Neural cell (in vitro differentiated cells): ENCODE measurements around the gene GSC2. TPM values are rescaled to one million over a fixed set of nuclear protein-coding genes. Genes with fewer than 3 reads are reported as not detected.

Experiments used
- H2AFZ ChIP-seq: fragments of 200-600, 300-800 bp; sonication (generic), shearing (Covaris generic); 2 replicates; pipeline ENCODE4 v1.6.0; 2014; ENCODE audit warnings: low read depth, mild to moderate bottlenecking, antibody characterized with exemption, low read length, moderate library complexity
- H3F3A ChIP-seq: fragments of 200-600 bp; shearing (Covaris generic); 2 replicates; pipeline ENCODE4 v1.6.1; 2016; ENCODE audit warnings: mild to moderate bottlenecking, moderate library complexity, mixed read lengths, antibody characterized with exemption, low read length; ENCODE audit not compliant: insufficient read depth, poor library complexity, severe bottlenecking
- H3K27ac ChIP-seq: fragments of 200-600, 300-800 bp; sonication (generic), shearing (Covaris generic); 2 replicates; pipeline ENCODE4 v1.5.1; 2014; ENCODE audit warnings: mild to moderate bottlenecking, low read length, moderate library complexity
- H3K27me3 ChIP-seq: fragments of 300-800, 200-600 bp; sonication (generic), shearing (Covaris generic); 2 replicates; pipeline ENCODE4 v1.6.0; 2014; ENCODE audit warnings: mild to moderate bottlenecking, low read depth, low read length, moderate library complexity; ENCODE audit not compliant: insufficient read depth
- H3K36me3 ChIP-seq: fragments of 300-800, 200-600 bp; sonication (generic), shearing (Covaris generic); 2 replicates; pipeline ENCODE4 v1.5.1; 2014; ENCODE audit warnings: mild to moderate bottlenecking, antibody characterized with exemption, low read length, moderate library complexity; ENCODE audit not compliant: insufficient read depth
- H3K4me2 ChIP-seq: fragments of 300-800, 200-600 bp; sonication (generic), shearing (Covaris generic); 2 replicates; pipeline ENCODE4 v1.6.0; 2014; ENCODE audit warnings: mild to moderate bottlenecking, low read length
- H3K4me3 ChIP-seq: fragments of 300-800, 200-600 bp; sonication (generic), shearing (Covaris generic); 2 replicates; pipeline ENCODE4 v1.5.1; 2014; ENCODE audit warnings: mild to moderate bottlenecking, low read length, moderate library complexity
- H3K79me2 ChIP-seq: fragments of 200-600 bp; shearing (Covaris generic); replicated peaks from 2 replicates; pipeline ENCODE4 v1.6.0; 2014; ENCODE audit warnings: mild to moderate bottlenecking, low read length, moderate library complexity; ENCODE audit not compliant: insufficient read depth
- H3K9ac ChIP-seq: fragments of 300-800, 200-600 bp; sonication (generic), shearing (Covaris generic); 2 replicates; pipeline ENCODE4 v1.6.1; 2016; ENCODE audit warnings: mild to moderate bottlenecking, low read length, mixed read lengths
- H3K9me2 ChIP-seq: fragments of 200-600 bp; shearing (Covaris generic); 2 replicates; pipeline ENCODE4 v1.6.1; 2016; ENCODE audit warnings: mild to moderate bottlenecking, low read length, mixed read lengths; ENCODE audit not compliant: insufficient read depth
- H3K9me3 ChIP-seq: fragments of 200-600, 300-800 bp; sonication (generic), shearing (Covaris generic); 2 replicates; pipeline ENCODE4 v1.6.1; 2016; ENCODE audit warnings: mild to moderate bottlenecking, mixed run types, low read length, moderate library complexity, mixed read lengths
- H4K20me1 ChIP-seq: fragments of 200-600 bp; shearing (Covaris generic); 2 replicates; pipeline ENCODE4 v1.6.1; 2016; ENCODE audit warnings: mild to moderate bottlenecking, mixed run types; ENCODE audit not compliant: insufficient read depth
- CTCF ChIP-seq: fragments of 450-650 bp; IDR thresholded peaks from 2 replicates; pipeline ENCODE4 v1.5.1; 2014; ENCODE audit warnings: antibody characterized with exemption, mild to moderate bottlenecking, moderate library complexity; ENCODE audit not compliant: poor library complexity, severe bottlenecking
- EP300 ChIP-seq: fragments of 450-650 bp; conservative IDR thresholded peaks from 2 replicates; pipeline ENCODE4 v1.6.1; 2014; ENCODE audit warnings: antibody characterized with exemption, mild to moderate bottlenecking, moderate library complexity; ENCODE audit not compliant: poor library complexity, severe bottlenecking
- EZH2 ChIP-seq: fragments of 200-600, 300-800 bp; shearing (Covaris generic), sonication (generic); IDR thresholded peaks from 2 replicates; pipeline ENCODE4 v1.6.1; 2014; ENCODE audit warnings: antibody characterized with exemption, low read length, borderline replicate concordance, mild to moderate bottlenecking; ENCODE audit not compliant: insufficient read depth, poor library complexity, severe bottlenecking
- MXI1 ChIP-seq: fragments of 450-650 bp; conservative IDR thresholded peaks from 2 replicates; pipeline ENCODE4 v1.6.1; 2014; ENCODE audit warnings: antibody characterized with exemption, mild to moderate bottlenecking; ENCODE audit not compliant: poor library complexity, severe bottlenecking
- POLR2AphosphoS5 ChIP-seq: IDR thresholded peaks from 2 replicates; pipeline ENCODE4 v1.6.1; 2012
- RAD21 ChIP-seq: fragments of 450-650 bp; conservative IDR thresholded peaks from 2 replicates; pipeline ENCODE4 v1.6.1; 2014; ENCODE audit warnings: antibody characterized with exemption, mild to moderate bottlenecking, moderate library complexity
- SMC3 ChIP-seq: fragments of 450-650 bp; conservative IDR thresholded peaks from 2 replicates; pipeline ENCODE4 v1.6.1; 2014; ENCODE audit warnings: antibody characterized with exemption, mild to moderate bottlenecking, moderate library complexity; ENCODE audit not compliant: poor library complexity
- TAF1 ChIP-seq: IDR thresholded peaks from 2 replicates; pipeline ENCODE4 v1.6.1; 2012; ENCODE audit warnings: low read depth
- polyA plus RNA-seq: library from polyadenylated mRNA; depleted of rRNA; stranded (reverse); fragments of >200 nt; gene quantifications from 2 replicates; pipeline ENCODE4 v1.2.3, GENCODE V29; 2014
- TF ChIP-seq, protein P1 (sequence below): IDR thresholded peaks from 2 replicates; pipeline ENCODE4 v1.6.1; 2012; ENCODE audit warnings: borderline replicate concordance

Gene GSC2
- polyA plus RNA-seq, 1 donor from 2014 or later, result not detected

GRCh38 chr22:19195796-19196731, 46.0 kb upstream of the GSC2 start:
- no peaks in the 10 kb centered on the region for H3F3A ChIP-seq
- no peaks in the 10 kb centered on the region for H3K27me3 ChIP-seq
- H4K20me1 ChIP-seq, result no peaks in the 10 kb centered on the region
- no peaks in the 10 kb centered on the region for H3K79me2 ChIP-seq
- no peak overlapping the region for H3K4me2 ChIP-seq
- H3K27ac ChIP-seq, result no peak overlapping the region
- H3K9me2 ChIP-seq, result no peaks in the 10 kb centered on the region
- no peaks in the 10 kb centered on the region for H3K9me3 ChIP-seq
- H3K9ac ChIP-seq, result no peak overlapping the region
- no peaks in the 10 kb centered on the region for H3K36me3 ChIP-seq
- no peak overlapping the region for H2AFZ ChIP-seq
- no peak overlapping the region for H3K4me3 ChIP-seq
- TF ChIP-seq CTCF, result no peak
- TF ChIP-seq, protein P1, sequence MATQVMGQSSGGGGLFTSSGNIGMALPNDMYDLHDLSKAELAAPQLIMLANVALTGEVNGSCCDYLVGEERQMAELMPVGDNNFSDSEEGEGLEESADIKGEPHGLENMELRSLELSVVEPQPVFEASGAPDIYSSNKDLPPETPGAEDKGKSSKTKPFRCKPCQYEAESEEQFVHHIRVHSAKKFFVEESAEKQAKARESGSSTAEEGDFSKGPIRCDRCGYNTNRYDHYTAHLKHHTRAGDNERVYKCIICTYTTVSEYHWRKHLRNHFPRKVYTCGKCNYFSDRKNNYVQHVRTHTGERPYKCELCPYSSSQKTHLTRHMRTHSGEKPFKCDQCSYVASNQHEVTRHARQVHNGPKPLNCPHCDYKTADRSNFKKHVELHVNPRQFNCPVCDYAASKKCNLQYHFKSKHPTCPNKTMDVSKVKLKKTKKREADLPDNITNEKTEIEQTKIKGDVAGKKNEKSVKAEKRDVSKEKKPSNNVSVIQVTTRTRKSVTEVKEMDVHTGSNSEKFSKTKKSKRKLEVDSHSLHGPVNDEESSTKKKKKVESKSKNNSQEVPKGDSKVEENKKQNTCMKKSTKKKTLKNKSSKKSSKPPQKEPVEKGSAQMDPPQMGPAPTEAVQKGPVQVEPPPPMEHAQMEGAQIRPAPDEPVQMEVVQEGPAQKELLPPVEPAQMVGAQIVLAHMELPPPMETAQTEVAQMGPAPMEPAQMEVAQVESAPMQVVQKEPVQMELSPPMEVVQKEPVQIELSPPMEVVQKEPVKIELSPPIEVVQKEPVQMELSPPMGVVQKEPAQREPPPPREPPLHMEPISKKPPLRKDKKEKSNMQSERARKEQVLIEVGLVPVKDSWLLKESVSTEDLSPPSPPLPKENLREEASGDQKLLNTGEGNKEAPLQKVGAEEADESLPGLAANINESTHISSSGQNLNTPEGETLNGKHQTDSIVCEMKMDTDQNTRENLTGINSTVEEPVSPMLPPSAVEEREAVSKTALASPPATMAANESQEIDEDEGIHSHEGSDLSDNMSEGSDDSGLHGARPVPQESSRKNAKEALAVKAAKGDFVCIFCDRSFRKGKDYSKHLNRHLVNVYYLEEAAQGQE, result no peak
- TF ChIP-seq SMC3, result no peak
- no peak for TF ChIP-seq EZH2
- TF ChIP-seq MXI1, result no peak
- TF ChIP-seq RAD21, result no peak
- TF ChIP-seq TAF1, result no peak
- no peak for TF ChIP-seq POLR2AphosphoS5
- TF ChIP-seq EP300, result no peak

GRCh38 chr22:19194766-19195536, 44.9 kb upstream of the GSC2 start:
- no peak overlapping the region for H3K4me3 ChIP-seq
- TF ChIP-seq SMC3 (no peak), POLR2AphosphoS5 (no peak), EZH2 (no peak), CTCF (no peak), MXI1 (no peak), EP300 (no peak)
- TF ChIP-seq, protein P1, result no peak

More at GRCh38 chr22:19194766-19195536, 44.9 kb upstream of the GSC2 start:
- no peak overlapping the region for H3K4me2 ChIP-seq
- no peaks in the 10 kb centered on the region for H3K9me2 ChIP-seq
- H3F3A ChIP-seq, result no peaks in the 10 kb centered on the region
- H3K27ac ChIP-seq, result no peak overlapping the region
- H3K27me3 ChIP-seq, result no peaks in the 10 kb centered on the region
- H4K20me1 ChIP-seq, result no peaks in the 10 kb centered on the region
- no peaks in the 10 kb centered on the region for H3K9me3 ChIP-seq
- H2AFZ ChIP-seq, result no peak overlapping the region
- no peaks in the 10 kb centered on the region for H3K79me2 ChIP-seq
- H3K9ac ChIP-seq, result no peak overlapping the region
- no peaks in the 10 kb centered on the region for H3K36me3 ChIP-seq
